Fibroblast of pulmonary artery (primary cell): ENCODE results near the gene WWP2.
"Not testable (repeated sequence)": the region's sequence is repeated elsewhere in the genome, so short reads cannot be mapped to it uniquely, and the experiment has no call there.

Experiments used
- DNase-seq: peaks from one replicate; pipeline ENCODE4 v3.0.0-alpha.2; 2010; ENCODE audit warnings: low read depth
- H3K4me3 ChIP-seq: replicated peaks from 2 replicates; pipeline ENCODE4 v1.5.1; 2011; ENCODE audit warnings: low read depth, mild to moderate bottlenecking, control low read depth, low read length, moderate library complexity
- CTCF ChIP-seq: IDR thresholded peaks from 2 replicates; pipeline ENCODE4 v1.5.1; 2011; ENCODE audit warnings: mild to moderate bottlenecking, control low read depth, low read length, inconsistent platforms; ENCODE audit errors: missing control alignments

Gene WWP2

DNA sequence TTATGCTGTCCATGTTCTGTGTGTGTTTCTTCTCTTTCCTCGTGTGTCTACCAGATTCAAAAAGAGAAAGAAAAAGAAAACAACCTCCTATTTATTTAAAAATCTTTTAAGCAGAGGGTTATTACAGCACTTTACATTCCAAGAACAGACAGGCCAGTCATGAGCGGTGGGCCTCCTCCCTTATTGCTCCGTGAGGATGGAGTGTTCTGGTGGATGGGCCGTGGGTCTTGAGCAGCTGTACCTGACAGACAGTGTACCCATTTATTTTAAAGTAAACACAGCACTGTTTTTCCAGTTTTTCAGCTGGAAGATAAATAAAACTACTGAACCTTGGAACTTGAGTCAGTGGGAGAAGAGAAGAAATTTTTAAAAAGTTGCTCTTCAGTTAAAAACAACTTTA lies 52.4 kb downstream of the WWP2 start:
- no peak overlapping the region for H3K4me3 ChIP-seq
- no peak for DNase-seq
- no peak for TF ChIP-seq CTCF

DNA sequence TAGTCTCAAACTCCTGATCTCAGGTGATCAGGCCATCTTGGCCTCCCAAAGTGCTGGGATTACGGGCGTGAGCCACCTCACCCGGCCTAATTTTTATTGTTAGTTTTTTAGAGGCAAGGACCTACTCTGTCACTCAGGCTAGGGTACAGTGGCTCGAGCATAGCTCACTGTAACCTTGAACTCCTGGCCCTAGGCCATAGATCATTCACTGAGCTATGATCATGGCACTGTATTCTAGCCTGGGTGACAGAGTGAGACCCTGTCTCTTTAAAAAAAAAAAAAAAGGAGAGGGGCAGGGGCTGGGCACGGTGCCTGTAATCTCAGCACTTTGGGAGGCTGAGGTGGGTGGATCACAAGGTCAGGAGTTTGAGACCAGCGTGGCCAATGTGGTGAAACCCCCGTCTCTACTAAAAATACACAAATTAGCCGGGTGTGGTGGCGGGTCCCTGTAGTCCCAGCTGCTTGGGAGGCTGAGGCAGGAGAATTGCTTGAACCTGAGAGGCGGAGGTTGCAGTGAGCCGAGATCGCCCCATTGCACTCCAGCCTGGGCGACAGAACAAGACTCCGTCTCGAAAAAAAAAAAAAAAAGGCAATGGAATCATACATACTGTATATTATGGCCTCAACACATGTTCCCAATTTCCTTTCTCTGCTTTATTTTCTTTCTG lies 53.2 kb downstream of the WWP2 start:
- H3K4me3 ChIP-seq, DNase-seq: not testable (repeated sequence)

GRCh38 chr16:69816996-69817395 lies 54.9 kb downstream of the WWP2 start:
- TF ChIP-seq CTCF, result no peak

DNA sequence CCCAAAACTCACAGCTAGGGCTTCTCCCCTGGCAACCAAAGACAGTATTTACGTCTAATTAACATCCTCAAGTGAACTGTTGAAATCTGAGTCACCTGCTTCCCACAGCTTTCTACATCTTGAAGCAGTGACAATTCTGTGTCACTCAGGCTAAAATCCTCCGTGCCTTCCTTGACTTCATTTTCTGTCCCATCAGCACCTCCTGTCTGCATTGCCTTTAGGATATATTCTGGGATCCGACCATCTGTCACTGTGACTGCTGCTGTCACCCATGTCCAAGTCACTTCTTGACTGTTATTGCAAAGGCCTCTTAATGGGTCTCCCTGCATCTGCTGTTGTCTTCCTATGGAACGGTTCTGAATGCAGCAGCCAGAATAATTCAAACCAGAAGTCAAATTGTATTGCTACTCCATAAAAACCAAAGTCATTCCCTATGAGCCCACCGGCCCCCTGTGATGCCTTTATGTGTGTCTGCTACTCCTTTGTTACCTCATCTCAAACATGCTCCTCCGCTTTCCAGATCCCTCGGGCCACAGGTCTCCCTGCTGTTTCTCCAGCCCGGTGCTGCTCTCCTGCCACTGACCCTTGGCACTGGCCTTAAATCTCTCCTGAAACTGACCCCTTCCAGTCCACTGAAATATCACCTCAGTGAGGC lies 56.9 kb downstream of the WWP2 start:
- no peak for TF ChIP-seq CTCF
- H3K4me3 ChIP-seq, result no peak overlapping the region

More at GRCh38 chr16:69816996-69817395, 54.9 kb downstream of the WWP2 start:
- no peak overlapping the region for H3K4me3 ChIP-seq
- DNase-seq, result no peak

DNA sequence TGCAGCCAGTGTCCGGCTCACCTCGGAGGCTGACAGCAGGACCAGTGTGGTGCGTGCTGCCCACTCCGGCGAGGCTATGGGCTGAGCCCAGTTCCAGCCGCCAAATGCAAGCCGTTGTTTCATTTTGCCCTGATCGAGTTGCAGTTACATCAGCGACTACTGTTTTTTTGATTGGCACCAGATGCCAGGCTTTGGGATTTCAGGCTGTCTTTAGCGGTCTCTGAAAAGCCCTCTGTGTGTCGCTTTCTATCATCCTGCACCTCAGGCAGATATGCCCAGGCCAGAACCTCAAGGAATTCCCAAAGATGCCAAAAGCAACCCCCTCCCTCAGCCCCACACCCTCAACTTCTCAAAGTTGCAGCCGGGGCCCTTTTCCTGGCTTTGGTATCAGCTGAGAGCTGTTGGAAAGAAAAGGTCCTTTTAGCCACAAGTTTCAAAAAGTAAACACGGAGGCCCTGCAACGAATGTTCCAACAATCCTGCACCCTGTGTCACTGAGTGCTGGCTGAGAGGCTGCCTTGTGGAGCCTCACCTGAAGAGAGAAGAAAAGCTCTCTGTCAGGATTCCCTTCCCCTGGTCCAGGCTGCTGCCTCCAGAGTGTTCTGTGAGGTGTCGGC lies 58.9 kb downstream of the WWP2 start:
- DNase-seq, result peak; percentile 6

More for the DNA sequence above, 56.9 kb downstream of the WWP2 start:
- no peak for DNase-seq

DNA sequence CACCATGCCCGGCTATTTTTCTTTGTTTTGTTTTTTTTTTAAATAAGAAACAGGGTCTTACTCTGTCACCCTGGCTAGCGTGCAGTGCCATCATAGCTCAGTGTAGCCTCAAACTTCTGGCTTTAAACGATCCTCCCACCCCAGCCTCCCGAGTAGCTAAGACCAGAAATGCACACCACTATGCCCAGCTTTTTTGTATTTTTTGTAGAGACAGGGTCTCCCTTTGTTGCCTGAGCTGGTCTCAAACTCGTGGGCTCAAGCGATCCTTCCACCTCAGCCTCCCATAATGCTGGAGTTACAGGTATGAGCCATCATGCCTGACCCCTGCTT lies 59.7 kb downstream of the WWP2 start:
- no peak for TF ChIP-seq CTCF
- H3K4me3 ChIP-seq, result no peak overlapping the region
- DNase-seq, result no peak

More for the DNA sequence above, 58.9 kb downstream of the WWP2 start:
- no peak overlapping the region for H3K4me3 ChIP-seq
- TF ChIP-seq CTCF, result no peak

GRCh38 chr16:69822174-69822935 lies 60.2 kb downstream of the WWP2 start:
- no peak for TF ChIP-seq CTCF
- no peak for DNase-seq

More at GRCh38 chr16:69822174-69822935, 60.2 kb downstream of the WWP2 start:
- H3K4me3 ChIP-seq, result no peak overlapping the region
